CD4-positive, alpha-beta T cell (primary cell): ENCODE data around the gene TRIP11. TPM values are rescaled to one million over a fixed set of nuclear protein-coding genes. Genes with fewer than 3 reads are reported as not detected.

ENCODE experiments used
- ATAC-seq: fragments of 200-7000 bp; cut with Tn5 transposase; one replicate; pipeline ENCODE4 v1.10.0; 2022; ENCODE audit warnings: mild to moderate bottlenecking; ENCODE audit not compliant: poor library complexity
- CTCF ChIA-PET: fragments of 350-600 bp; sonication (Branson Sonifier 250); formaldehyde crosslinking; loops from one replicate; lab custom pipeline; 2021; ENCODE audit warnings: antibody characterized with exemption, inconsistent platforms; lab: Charles Lee
- POLR2A ChIA-PET: fragments of 350-600 bp; sonication (Branson Sonifier 250); formaldehyde crosslinking; loops from one replicate; lab custom pipeline; 2021; ENCODE audit warnings: antibody characterized with exemption, inconsistent platforms; lab: Charles Lee
- DNase-seq, 14 experiments: peaks; one replicate each; pipeline ENCODE4 v3.0.0-alpha.2; 2013 to 2020; ENCODE audit warnings: mixed read lengths in 2 of 14
- H3K27ac ChIP-seq, 2 donors: one replicate each; pipeline versions ENCODE4 v1.5.1 to v1.7.0; 2013; ENCODE audit warnings: low read length in 2 of 2, low read depth in 1 of 2, mild to moderate bottlenecking in 1 of 2
- H3K27me3 ChIP-seq, 2 experiments: 1 replicate in 1 of 2; 2 replicates in 1 of 2; pipeline versions ENCODE4 v1.6.1 to v1.7.0; 2013; ENCODE audit warnings: low read length in 2 of 2, control low read depth in 1 of 2, mild to moderate bottlenecking in 1 of 2, moderate library complexity in 1 of 2; ENCODE audit not compliant: insufficient read depth in 2 of 2, control insufficient read depth in 1 of 2
- H3K36me3 ChIP-seq: one replicate; pipeline ENCODE4 v1.6.1; 2013; ENCODE audit warnings: low read length, control low read depth; ENCODE audit not compliant: insufficient read depth
- H3K4me1 ChIP-seq: one replicate; pipeline ENCODE4 v1.6.1; 2013; ENCODE audit warnings: low read length, control low read depth; ENCODE audit not compliant: insufficient read depth
- H3K4me3 ChIP-seq: one replicate; pipeline ENCODE4 v1.5.1; 2013; ENCODE audit warnings: mild to moderate bottlenecking, low read length, moderate library complexity
- H3K9me3 ChIP-seq, 2 experiments: 1 replicate in 1 of 2; 2 replicates in 1 of 2; pipeline versions ENCODE4 v1.6.1 to v1.7.0; 2013; ENCODE audit warnings: low read length in 2 of 2, mild to moderate bottlenecking in 2 of 2, control low read depth in 1 of 2, moderate library complexity in 1 of 2; ENCODE audit not compliant: control insufficient read depth in 1 of 2, insufficient read depth in 1 of 2
- H3K27ac Mint-ChIP-seq: one replicate; pipeline ENCODE4 v1.8.0; 2020; ENCODE audit warnings: mixed read lengths
- H3K27me3 Mint-ChIP-seq: one replicate; pipeline ENCODE4 v1.8.0; 2021; ENCODE audit warnings: mixed read lengths
- H3K36me3 Mint-ChIP-seq: one replicate; pipeline ENCODE4 v1.8.0; 2021; ENCODE audit warnings: low read depth, mixed read lengths
- H3K4me1 Mint-ChIP-seq: one replicate; pipeline ENCODE4 v1.8.0; 2021; ENCODE audit warnings: low read depth, mixed read lengths
- H3K4me3 Mint-ChIP-seq: one replicate; pipeline ENCODE4 v1.8.0; 2020; ENCODE audit warnings: mild to moderate bottlenecking, mixed read lengths
- H3K9me3 Mint-ChIP-seq: one replicate; pipeline ENCODE4 v1.8.0; 2020; ENCODE audit warnings: mixed read lengths
- intact Hi-C, 2 experiments: fragments of 100-400 bp; cut with DNase I in 1 of 2; cut with micrococcal nuclease in 1 of 2; formaldehyde crosslinking; loops; one replicate each; pipeline versions ENCODE4 v1.15.1 to v1.9.0; 2023 to 2025; cut with DNase I, micrococcal nuclease
- total RNA-seq, 174 experiments: library from RNA in 2 of 174; stranded (reverse) in 2 of 174; gene quantifications; one replicate each; pipeline ENCODE4 v1.2.3 and lab custom pipeline; 2021 to 2026
- TF ChIP-seq, protein P1 (sequence below): fragments of 200-600 bp; IDR thresholded peaks from one replicate; pipeline ENCODE4 v1.8.0; 2022; ENCODE audit warnings: antibody characterized with exemption, mild to moderate bottlenecking

Gene TRIP11
- total RNA-seq, 2 experiments from 2014 or later, result 30.0 to 31.2 TPM

DNA sequence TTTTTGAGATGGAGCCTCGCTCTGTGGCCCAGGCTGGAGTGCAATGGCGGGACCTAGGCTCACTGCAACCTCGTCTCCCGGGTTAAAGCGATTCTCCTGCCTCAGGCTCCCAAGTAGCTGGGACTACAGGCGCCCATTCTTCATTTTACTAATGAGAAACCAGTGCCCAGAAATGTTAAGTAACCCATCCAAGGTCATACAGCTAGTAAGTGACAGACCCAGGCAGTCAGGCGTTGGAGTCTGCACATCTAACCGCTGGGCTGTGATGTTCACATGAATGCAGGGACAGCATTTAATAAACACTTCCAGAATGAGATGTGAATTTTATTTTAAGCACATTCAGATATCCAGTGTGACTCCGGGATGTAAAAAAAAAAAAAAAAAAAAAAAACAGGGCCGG, 1.3 kb upstream of the TRIP11 start:
- H3K36me3 ChIP-seq, result peaks cover 2% of the 10 kb centered on the region
- no peak overlapping the region for H3K4me3 ChIP-seq
- no peak overlapping the region for H3K27ac Mint-ChIP-seq
- peaks cover 36% of the 10 kb centered on the region for H3K36me3 Mint-ChIP-seq
- H3K4me1 ChIP-seq, result peaks cover 35% of the 10 kb centered on the region
- H3K27me3 ChIP-seq, result no peaks in the 10 kb centered on the region
- H3K4me1 Mint-ChIP-seq, result peaks cover 48% of the 10 kb centered on the region
- peak overlapping the region; percentile 90 to 92 for H3K27ac ChIP-seq
- H3K9me3 ChIP-seq, result no peaks in the 10 kb centered on the region
- ATAC-seq (no peak), DNase-seq (no peak)
- TF ChIP-seq, protein P1, sequence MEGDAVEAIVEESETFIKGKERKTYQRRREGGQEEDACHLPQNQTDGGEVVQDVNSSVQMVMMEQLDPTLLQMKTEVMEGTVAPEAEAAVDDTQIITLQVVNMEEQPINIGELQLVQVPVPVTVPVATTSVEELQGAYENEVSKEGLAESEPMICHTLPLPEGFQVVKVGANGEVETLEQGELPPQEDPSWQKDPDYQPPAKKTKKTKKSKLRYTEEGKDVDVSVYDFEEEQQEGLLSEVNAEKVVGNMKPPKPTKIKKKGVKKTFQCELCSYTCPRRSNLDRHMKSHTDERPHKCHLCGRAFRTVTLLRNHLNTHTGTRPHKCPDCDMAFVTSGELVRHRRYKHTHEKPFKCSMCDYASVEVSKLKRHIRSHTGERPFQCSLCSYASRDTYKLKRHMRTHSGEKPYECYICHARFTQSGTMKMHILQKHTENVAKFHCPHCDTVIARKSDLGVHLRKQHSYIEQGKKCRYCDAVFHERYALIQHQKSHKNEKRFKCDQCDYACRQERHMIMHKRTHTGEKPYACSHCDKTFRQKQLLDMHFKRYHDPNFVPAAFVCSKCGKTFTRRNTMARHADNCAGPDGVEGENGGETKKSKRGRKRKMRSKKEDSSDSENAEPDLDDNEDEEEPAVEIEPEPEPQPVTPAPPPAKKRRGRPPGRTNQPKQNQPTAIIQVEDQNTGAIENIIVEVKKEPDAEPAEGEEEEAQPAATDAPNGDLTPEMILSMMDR, result no peak
- H3K27me3 Mint-ChIP-seq, result no peaks in the 10 kb centered on the region
- ChIA-PET POLR2A (interaction anchor here (0.9 to 2.9 kb wide), 11 partner anchors 9 to 624 kb away, joined by 3 to 97 read pairs (median 5); partner anchors contain the start of genes ATXN3, CCDC88C and PPP4R3A), CTCF (interaction anchor here (1.4 kb wide), 1 partner anchor 65 kb away, joined by 8 read pairs; the partner anchor contains the start of gene ATXN3)
- H3K9me3 Mint-ChIP-seq, result no peaks in the 10 kb centered on the region
- H3K4me3 Mint-ChIP-seq, result peak overlapping the region; percentile 99
- intact Hi-C loops, result loop anchor here (2.0 to 5.0 kb wide), 4 partner anchors 34 to 751 kb away; partner anchors contain the start of genes CPSF2 (in 1 of the 2), GOLGA5 (in 1 of the 2), NDUFB1 (in 1 of the 2) and PPP4R3A (in 1 of the 2)

DNA sequence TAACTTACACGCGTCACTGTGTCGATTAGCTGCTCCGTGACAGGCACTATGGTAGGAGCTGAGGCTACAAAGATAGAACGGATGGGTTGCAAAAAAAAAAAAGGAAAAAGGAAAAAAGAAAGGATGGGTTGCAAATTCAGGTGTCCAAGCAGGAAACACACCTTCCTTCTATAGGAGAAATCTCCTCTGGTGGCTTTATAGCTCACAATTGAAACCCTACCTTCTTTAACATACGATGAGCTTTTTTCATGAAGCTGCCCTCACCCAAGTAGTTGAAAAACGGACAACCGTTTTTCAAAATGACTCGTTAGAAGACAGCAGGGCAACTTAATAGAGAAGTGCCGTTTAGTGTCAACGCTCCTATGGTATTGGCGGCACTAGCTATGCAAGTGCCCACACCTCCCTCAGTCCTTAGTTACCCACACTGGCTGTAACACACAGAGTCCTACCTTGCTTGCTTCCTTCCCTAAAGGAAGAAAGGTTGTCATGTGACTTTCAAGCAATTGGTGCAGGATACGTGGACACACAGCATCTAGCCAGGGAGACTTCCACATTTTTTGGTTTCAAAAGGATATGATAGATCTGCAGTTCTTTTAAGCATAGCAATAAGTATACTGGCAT, 682 bp upstream of the TRIP11 start:
- intact Hi-C loops, result loop anchor here (1.0 to 5.0 kb wide), 6 partner anchors 33 to 752 kb away; partner anchors contain the start of genes ATXN3 (in 1 of the 2), CPSF2 (in 1 of the 2), GOLGA5 (in 1 of the 2) and NDUFB1 (in 1 of the 2)
- Histone ChIP-seq H3K4me1 (peaks cover 38% of the 10 kb centered on the region), H3K27me3 (no peaks in the 10 kb centered on the region), H3K27ac (peak overlapping the region; percentile 90 to 92), H3K9me3 (no peaks in the 10 kb centered on the region), H3K4me3 (peak overlapping the region; percentile 72), H3K36me3 (peaks cover 3% of the 10 kb centered on the region)
- TF ChIP-seq, protein P1, result no peak
- CTCF ChIA-PET, result interaction anchor here (0.5 to 1.4 kb wide), 2 partner anchors 41 to 66 kb away, joined by 3 to 8 read pairs; partner anchors contain the start of gene ATXN3
- POLR2A ChIA-PET, result interaction anchor here (0.6 to 2.9 kb wide), 36 partner anchors 10 to 1657 kb away, joined by 3 to 97 read pairs (median 4); partner anchors contain the start of genes ATXN3, CCDC88C, CPSF2 and GOLGA5
- Mint-ChIP-seq H3K27me3 (no peaks in the 10 kb centered on the region), H3K9me3 (no peaks in the 10 kb centered on the region), H3K36me3 (peaks cover 39% of the 10 kb centered on the region), H3K4me1 (peaks cover 53% of the 10 kb centered on the region), H3K4me3 (peak overlapping the region; percentile 99), H3K27ac (no peak overlapping the region)
- peak; percentile 8 for ATAC-seq
- DNase-seq, result peak in 3 of 14 experiments; percentile 10 to 50 (median 49)

DNA sequence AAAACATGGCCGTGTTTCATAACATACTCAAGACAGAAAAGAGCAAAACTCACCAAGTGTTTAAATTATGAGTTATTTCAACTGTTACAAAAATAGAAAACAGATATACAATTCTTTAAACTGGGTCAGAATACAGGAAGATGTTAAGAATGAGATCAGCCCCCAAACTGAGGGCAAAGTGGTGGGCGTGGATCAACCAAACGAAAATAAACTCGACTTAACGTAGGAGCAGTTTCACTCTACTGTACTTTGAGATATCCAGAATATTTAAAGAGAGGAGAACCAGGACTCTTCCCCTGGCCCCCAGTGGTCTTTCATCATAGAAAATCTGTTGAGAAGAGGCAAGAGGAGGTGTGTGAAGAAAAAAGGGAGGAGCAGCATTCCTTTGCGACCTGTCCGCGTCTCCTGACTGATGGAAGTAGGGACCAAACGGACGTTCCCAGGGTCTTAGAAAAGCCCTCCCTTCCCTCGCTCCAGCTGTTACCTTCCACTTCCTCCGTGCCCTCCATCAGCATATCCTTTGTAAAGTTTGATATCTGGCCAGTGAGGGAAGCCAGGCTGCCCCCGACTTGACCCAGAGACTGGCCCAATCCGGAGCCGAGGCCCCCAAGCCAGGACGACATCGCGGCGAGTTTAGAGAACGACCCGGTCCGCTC, 668 bp downstream of the TRIP11 start:
- CTCF ChIA-PET, result interaction anchor here (1.0 to 1.7 kb wide), 3 partner anchors 42 to 68 kb away, joined by 4 to 7 read pairs (median 5); partner anchors contain the start of gene ATXN3
- peak overlapping the region; percentile 99 for H3K4me3 Mint-ChIP-seq
- Histone ChIP-seq H3K4me1 (peaks cover 38% of the 10 kb centered on the region), H3K9me3 (no peaks in the 10 kb centered on the region), H3K27me3 (no peaks in the 10 kb centered on the region), H3K4me3 (peak overlapping the region; percentile 72), H3K27ac (peak overlapping the region; percentile 90 to 92), H3K36me3 (peaks cover 3% of the 10 kb centered on the region)
- H3K4me1 Mint-ChIP-seq, result peaks cover 53% of the 10 kb centered on the region
- no peaks in the 10 kb centered on the region for H3K9me3 Mint-ChIP-seq
- DNase-seq (peak in 2 of 14 experiments; percentile 23 to 39), ATAC-seq (no peak)
- H3K36me3 Mint-ChIP-seq, result peaks cover 39% of the 10 kb centered on the region
- H3K27ac Mint-ChIP-seq, result no peak overlapping the region
- H3K27me3 Mint-ChIP-seq, result no peaks in the 10 kb centered on the region
- intact Hi-C loops, result no loop called here
- POLR2A ChIA-PET, result interaction anchor here (0.6 to 2.9 kb wide), 22 partner anchors 11 to 1655 kb away, joined by 3 to 97 read pairs (median 4); partner anchors contain the start of genes ATXN3, CPSF2, GOLGA5 and NDUFB1
- TF ChIP-seq, protein P1, result no peak
